ENCODE results near the gene DEFB112. TPM values are rescaled to one million over a fixed set of nuclear protein-coding genes. Genes with fewer than 3 reads are reported as not detected.

DEFB112 gene
- total RNA-seq, 2 donors from 2014 or later: not detected

DNA sequence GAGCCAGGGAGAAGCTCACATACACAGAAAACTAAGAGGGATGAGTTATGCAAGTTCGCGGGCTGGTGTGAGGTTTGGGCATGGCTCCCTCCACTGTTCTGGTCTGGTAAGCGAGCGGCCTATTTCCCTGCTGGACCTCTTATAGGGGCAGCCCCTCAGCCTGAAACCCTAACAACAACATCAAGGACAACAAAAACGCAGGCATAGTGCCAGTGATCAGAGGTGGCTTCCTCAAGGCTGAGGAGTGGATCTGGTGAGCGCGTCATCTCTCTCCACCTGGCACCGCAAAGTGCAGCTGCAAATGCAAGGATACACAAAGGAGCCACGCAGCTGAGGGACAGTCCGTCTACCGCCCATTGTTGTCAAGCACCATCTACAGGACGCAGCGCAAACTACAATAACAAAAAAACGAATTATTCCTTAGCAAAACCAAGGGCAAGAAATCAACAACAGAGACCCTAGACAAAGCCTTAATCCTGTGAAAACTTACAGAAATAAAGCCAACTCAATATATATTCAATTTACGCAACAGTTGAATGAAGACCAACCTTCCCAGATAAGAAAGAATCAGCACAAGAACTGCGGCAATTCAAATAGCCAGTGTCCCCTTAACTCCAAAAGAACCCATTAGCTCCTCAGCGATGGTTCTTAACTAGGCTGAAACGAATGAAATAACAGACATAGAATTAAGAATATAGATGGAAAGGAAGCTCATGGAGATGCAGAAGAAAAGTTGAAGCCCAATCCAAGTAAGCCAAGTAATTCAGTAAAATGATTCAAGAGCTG, 18.8 kb downstream of the DEFB112 start:
- no peaks in the 10 kb centered on the region for H3K9me3 ChIP-seq
- no peak overlapping the region for H3K4me3 ChIP-seq
- no peaks in the 10 kb centered on the region for H3K4me1 ChIP-seq
- H3K27ac ChIP-seq: no peak overlapping the region
- TF ChIP-seq, protein P1, sequence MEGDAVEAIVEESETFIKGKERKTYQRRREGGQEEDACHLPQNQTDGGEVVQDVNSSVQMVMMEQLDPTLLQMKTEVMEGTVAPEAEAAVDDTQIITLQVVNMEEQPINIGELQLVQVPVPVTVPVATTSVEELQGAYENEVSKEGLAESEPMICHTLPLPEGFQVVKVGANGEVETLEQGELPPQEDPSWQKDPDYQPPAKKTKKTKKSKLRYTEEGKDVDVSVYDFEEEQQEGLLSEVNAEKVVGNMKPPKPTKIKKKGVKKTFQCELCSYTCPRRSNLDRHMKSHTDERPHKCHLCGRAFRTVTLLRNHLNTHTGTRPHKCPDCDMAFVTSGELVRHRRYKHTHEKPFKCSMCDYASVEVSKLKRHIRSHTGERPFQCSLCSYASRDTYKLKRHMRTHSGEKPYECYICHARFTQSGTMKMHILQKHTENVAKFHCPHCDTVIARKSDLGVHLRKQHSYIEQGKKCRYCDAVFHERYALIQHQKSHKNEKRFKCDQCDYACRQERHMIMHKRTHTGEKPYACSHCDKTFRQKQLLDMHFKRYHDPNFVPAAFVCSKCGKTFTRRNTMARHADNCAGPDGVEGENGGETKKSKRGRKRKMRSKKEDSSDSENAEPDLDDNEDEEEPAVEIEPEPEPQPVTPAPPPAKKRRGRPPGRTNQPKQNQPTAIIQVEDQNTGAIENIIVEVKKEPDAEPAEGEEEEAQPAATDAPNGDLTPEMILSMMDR (IDR thresholded peaks at IDR 0.05): no peak
- no peaks in the 10 kb centered on the region for H3K36me3 ChIP-seq
- no peak for DNase-seq (ENCODE audit: low spot score)
- H3K27me3 ChIP-seq: no peaks in the 10 kb centered on the region

DNA sequence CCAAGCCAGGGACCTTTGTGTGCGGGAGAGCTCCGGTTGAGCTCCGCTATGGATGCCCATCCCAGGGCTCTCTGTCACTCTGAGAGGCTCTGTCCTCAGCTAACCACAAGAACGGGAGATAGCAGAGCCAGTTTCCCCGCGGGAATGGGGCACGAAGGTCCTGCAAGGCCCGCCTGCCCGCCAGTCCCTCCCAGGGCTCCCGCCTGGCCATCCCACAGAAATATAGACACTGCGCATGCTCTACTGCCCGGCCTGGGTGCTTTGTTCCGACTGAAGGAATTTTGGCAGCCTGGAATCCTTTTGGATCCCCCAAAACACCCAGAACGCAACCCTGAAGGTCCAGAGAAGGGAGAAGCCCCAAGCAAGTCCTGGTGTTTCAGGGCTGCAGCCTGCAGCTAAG, 19.4 kb downstream of the DEFB112 start:
- Histone ChIP-seq H3K4me3 (no peak overlapping the region), H3K27me3 (no peaks in the 10 kb centered on the region), H3K4me1 (no peaks in the 10 kb centered on the region), H3K36me3 (no peaks in the 10 kb centered on the region), H3K9me3 (no peaks in the 10 kb centered on the region), H3K27ac (no peak overlapping the region)
- TF ChIP-seq, protein P1 (IDR thresholded peaks at IDR 0.05): no peak
- DNase-seq (ENCODE audit: low spot score): no peak

DNA sequence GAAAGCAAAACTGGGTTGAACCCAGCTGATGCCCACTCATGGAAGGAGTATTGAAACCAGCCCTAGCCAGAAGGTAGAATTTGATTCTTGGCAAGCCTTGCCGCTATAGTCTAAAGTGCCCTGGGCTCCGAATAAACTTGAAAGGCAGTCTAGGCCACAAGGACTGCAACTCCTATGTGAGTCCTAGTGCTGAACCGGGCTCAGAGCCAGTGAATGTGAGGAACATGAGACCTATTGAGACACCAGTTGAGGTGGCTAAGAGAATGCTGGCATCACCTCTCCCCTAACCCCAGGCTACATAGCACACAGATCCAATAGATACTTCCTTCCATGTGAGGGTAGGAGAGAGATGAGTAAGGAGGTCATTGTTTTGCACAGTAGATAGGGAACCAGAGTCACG, 24.5 kb downstream of the DEFB112 start:
- TF ChIP-seq, protein P1 (IDR thresholded peaks at IDR 0.05): no peak
- DNase-seq (ENCODE audit: low spot score): no peak

DNA sequence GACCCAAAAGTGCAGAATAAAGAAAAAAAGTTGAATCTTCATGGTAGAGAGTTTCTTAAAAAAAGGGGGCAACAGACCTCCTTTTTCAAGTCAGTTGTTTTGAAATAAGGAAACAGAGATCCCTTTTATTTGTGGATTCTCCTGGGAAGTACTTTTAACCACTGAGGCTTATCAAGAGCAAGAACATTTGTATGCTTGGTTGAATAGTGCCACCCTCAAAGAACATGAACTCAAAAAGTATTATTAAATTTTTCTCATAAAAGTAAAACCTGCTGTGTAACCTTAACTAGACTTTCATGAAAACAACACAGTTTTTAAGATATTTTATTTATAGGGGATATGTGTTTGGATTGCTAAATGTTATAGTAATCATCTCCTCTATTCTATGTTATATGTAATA, 27.8 kb downstream of the DEFB112 start, which contains the start of gene DEFB110:
DEFB110 (minus strand) TSS at position 101 of the 400 bp plus-strand sequence; CDS start at position 42, 59 bp downstream.
- TF ChIP-seq, protein P1 (IDR thresholded peaks at IDR 0.05): no peak
- Histone ChIP-seq H3K4me1 (no peaks in the 10 kb centered on the region), H3K27me3 (no peaks in the 10 kb centered on the region), H3K36me3 (no peaks in the 10 kb centered on the region), H3K4me3 (no peak within 1 kb of the TSS), H3K9me3 (no peaks in the 10 kb centered on the region), H3K27ac (no peak within 1 kb of the TSS)
- no peak for DNase-seq (ENCODE audit: low spot score)

More for the DNA sequence above, 24.5 kb downstream of the DEFB112 start:
- H3K27me3 ChIP-seq: no peaks in the 10 kb centered on the region
- no peaks in the 10 kb centered on the region for H3K36me3 ChIP-seq
- no peak overlapping the region for H3K27ac ChIP-seq
- H3K4me1 ChIP-seq: no peaks in the 10 kb centered on the region
- no peaks in the 10 kb centered on the region for H3K9me3 ChIP-seq
- no peak overlapping the region for H3K4me3 ChIP-seq

DNA sequence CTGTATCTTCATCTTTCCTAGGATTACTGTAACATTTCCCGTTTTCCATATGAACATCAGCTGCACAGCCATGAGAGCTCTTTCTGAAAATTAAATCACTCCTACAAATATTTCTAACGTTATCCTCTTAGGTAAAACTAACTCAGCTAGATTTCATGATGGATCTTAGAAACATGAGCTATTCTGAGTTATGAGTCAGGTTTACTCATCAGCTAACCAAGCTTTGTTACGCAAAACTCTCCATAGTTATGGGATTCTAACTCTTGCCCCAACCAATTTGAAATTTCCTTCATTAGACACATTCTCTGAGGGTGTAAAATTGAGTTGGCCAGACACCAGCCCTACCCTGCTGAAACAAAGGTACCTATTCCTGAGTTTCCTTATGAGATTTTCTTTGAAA, 41.9 kb downstream of the DEFB112 start:
- Histone ChIP-seq H3K27me3 (no peaks in the 10 kb centered on the region), H3K4me3 (no peak overlapping the region), H3K27ac (no peak overlapping the region), H3K9me3 (no peaks in the 10 kb centered on the region), H3K4me1 (no peaks in the 10 kb centered on the region), H3K36me3 (no peaks in the 10 kb centered on the region)
- TF ChIP-seq, protein P1 (IDR thresholded peaks at IDR 0.05): no peak
- DNase-seq (ENCODE audit: low spot score): no peak
